ENCODE data around the gene NCAPD2. TPM values are rescaled to one million over a fixed set of nuclear protein-coding genes. Genes with fewer than 3 reads are reported as not detected.
"Not testable (repeated sequence)": the region's sequence is repeated elsewhere in the genome, so short reads cannot be mapped to it uniquely, and the experiment has no call there.

NCAPD2 gene
- total RNA-seq, 4 donors from 2014 or later: 13.9 to 26.1 (median 24.7) TPM

- intact Hi-C loops (cut with DNase I): loop anchor here (2.0 to 5.0 kb wide), 2 partner anchors 63 to 132 kb away; no protein-coding TSS in a partner anchor
- H3K9me3 ChIP-seq: no peaks in the 10 kb centered on the region
- H3K36me3 ChIP-seq: peaks cover 3 to 24% (median 14%) of the 10 kb centered on the region in 4 donors
- peak overlapping the region; percentile 60 to 97 (median 84) for H3K4me3 ChIP-seq
- no peaks in the 10 kb centered on the region for H3K27me3 ChIP-seq
- 22% methylated on average over 10 of the region's 16 CpGs for WGBS
- TF ChIP-seq POLR2A (IDR thresholded peaks at IDR 0.05; ENCODE audit: low read depth) (no peak), CTCF (IDR thresholded peaks at IDR 0.05) (no peak), EP300 (IDR thresholded peaks at IDR 0.05) (no peak), POLR2AphosphoS5 (IDR thresholded peaks at IDR 0.05) (no peak)
- peak overlapping the region; percentile 87 to 94 (median 88) for H3K27ac ChIP-seq (replicated peaks in 1 of 4)
- no peak for DNase-seq (ENCODE audit: extremely low spot score)
- H3K4me1 ChIP-seq: peaks cover 15 to 54% (median 43%) of the 10 kb centered on the region in 4 donors
These were observed 24.1 kb upstream of the NCAPD2 start for GRCh38 chr12:6469609-6470374.

DNA sequence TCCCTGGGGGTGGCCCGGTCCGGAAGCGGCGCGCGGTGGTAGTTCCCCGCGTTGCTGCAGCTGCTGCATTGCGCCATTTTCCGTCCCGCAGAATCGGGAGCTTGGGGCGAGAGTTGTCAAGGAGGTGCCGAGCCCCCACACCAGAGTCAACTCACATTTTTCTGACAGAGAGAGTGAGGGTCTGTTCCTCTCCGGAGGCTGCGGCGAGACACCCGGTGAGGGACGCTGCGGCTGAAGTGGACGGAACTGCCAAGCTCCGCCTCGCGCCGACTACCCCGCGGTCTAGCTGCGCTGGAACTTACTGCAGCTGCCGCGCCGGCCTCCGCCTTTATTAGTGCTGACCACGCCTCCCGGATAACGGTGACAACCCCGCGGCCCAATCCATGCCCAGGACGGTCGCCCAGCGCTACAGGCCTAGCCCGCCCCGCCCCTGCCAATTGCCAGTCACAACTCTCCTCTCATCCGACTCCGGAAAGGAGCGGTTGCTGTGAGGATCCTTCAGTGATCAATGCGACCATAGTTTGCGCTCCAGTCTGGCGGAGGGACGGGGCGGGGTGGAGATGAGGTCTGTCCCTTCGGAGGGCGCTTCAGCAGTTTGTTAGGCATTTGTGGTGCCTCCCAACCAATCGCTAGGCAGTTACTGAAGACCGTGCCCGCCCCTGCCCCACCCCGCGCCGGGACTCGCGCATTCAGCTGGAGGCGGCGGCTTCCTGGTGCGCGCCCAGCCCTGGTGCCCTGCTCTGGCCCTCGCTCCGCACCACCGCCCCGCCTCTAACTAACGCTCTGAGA, 23.3 kb upstream of the NCAPD2 start, which contains the start of gene VAMP1:
TSS of gene VAMP1 (minus strand) at position 303 of the 789 bp plus-strand sequence. CDS start at position 157, 146 bp downstream.
- peaks cover 15 to 52% (median 40%) of the 10 kb centered on the region in 4 donors for H3K4me1 ChIP-seq
- intact Hi-C loops (cut with DNase I): loop anchor here (2.0 kb wide), 1 partner anchor 62 kb away; no protein-coding TSS in a partner anchor
- H3K27ac ChIP-seq (replicated peaks in 1 of 4): peak within 1 kb of the TSS; percentile 87 to 94 (median 88)
- DNase-seq (ENCODE audit: extremely low spot score): peak; percentile 100
- H3K9me3 ChIP-seq: no peaks in the 10 kb centered on the region
- no peaks in the 10 kb centered on the region for H3K27me3 ChIP-seq
- WGBS: under 1% methylated on average over 28 of the region's 69 CpGs
- H3K36me3 ChIP-seq: peaks cover 0 to 19% (median 9%) of the 10 kb centered on the region in 4 donors
- H3K4me3 ChIP-seq: peak within 1 kb of the TSS; percentile 60 to 97 (median 84)
- TF ChIP-seq EP300 (IDR thresholded peaks at IDR 0.05) (no peak), POLR2AphosphoS5 (IDR thresholded peaks at IDR 0.05) (peak; percentile 95 to 100), POLR2A (IDR thresholded peaks at IDR 0.05; ENCODE audit: low read depth) (peak; percentile 97), CTCF (IDR thresholded peaks at IDR 0.05) (no peak)

GRCh38 chr12:6471989-6472360, 21.9 kb upstream of the NCAPD2 start:
- peaks cover 0 to 7% (median 0%) of the 10 kb centered on the region in 4 donors for H3K36me3 ChIP-seq
- peaks cover 15 to 39% (median 36%) of the 10 kb centered on the region in 4 donors for H3K4me1 ChIP-seq
- H3K4me3 ChIP-seq: no peak overlapping the region
- 69% methylated on average over 1 of the region's 1 CpG for WGBS
- H3K27me3 ChIP-seq: no peaks in the 10 kb centered on the region
- intact Hi-C loops (cut with DNase I): loop anchor here (2.0 kb wide), 1 partner anchor 61 kb away; no protein-coding TSS in a partner anchor
- TF ChIP-seq CTCF (IDR thresholded peaks at IDR 0.05): no peak
- no peak for TF ChIP-seq POLR2A (IDR thresholded peaks at IDR 0.05; ENCODE audit: low read depth)
- TF ChIP-seq EP300 (IDR thresholded peaks at IDR 0.05): no peak
- TF ChIP-seq POLR2AphosphoS5 (IDR thresholded peaks at IDR 0.05): no peak
- no peak for DNase-seq (ENCODE audit: extremely low spot score)
- no peak overlapping the region for H3K27ac ChIP-seq (replicated peaks in 1 of 4)
- no peaks in the 10 kb centered on the region for H3K9me3 ChIP-seq

- DNase-seq (ENCODE audit: extremely low spot score): no peak
- TF ChIP-seq CTCF (IDR thresholded peaks at IDR 0.05) (no peak), POLR2AphosphoS5 (IDR thresholded peaks at IDR 0.05) (no peak), EP300 (IDR thresholded peaks at IDR 0.05) (no peak), POLR2A (IDR thresholded peaks at IDR 0.05; ENCODE audit: low read depth) (no peak)
- no peak overlapping the region for H3K27ac ChIP-seq (replicated peaks in 1 of 4)
- intact Hi-C loops (cut with DNase I): no loop called here
- no peaks in the 10 kb centered on the region for H3K27me3 ChIP-seq
- no peaks in the 10 kb centered on the region for H3K9me3 ChIP-seq
- 79% methylated on average over 11 of the region's 11 CpGs for WGBS
- peaks cover 0 to 7% (median 0%) of the 10 kb centered on the region in 4 donors for H3K36me3 ChIP-seq
- no peak overlapping the region for H3K4me3 ChIP-seq
- peaks cover 15 to 34% (median 32%) of the 10 kb centered on the region in 4 donors for H3K4me1 ChIP-seq
These were observed 21.4 kb upstream of the NCAPD2 start for GRCh38 chr12:6472491-6472890.

DNA sequence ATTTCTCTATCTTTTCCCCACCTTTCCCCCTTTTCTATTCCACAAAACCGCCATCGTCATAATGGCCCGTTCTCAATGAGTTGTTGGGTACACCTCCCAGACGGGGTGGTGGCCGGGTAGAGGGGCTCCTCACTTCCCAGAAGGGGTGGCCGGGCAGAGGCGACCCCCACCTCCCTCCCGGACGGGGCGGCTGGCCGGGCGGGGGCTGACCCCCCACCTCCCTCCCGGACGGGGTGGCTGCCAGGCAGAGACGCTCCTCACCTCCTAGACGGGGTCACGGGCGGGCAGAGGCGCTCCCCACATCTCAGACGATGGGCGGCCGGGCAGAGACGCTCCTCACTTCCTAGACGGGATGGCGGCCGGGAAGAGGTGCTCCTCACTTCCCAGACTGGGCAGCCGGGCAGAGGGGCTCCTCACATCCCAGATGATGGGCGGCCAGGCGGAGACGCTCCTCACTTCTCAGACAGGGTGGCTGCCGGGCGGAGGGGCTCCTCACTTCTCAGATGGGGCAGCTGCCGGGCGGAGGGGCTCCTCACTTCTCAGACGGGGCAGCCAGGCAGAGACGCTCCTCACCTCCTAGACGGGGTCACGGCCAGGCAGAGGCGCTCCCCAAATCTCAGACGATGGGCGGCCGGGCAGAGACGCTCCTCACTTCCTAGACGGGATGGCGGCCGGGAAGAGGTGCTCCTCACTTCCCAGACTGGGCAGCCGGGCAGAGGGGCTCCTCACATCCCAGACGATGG, 18.5 kb upstream of the NCAPD2 start:
- H3K9me3 ChIP-seq; H3K4me1 ChIP-seq; DNase-seq (ENCODE audit: extremely low spot score); intact Hi-C loops (cut with DNase I); H3K27me3 ChIP-seq; H3K27ac ChIP-seq (replicated peaks in 1 of 4); H3K36me3 ChIP-seq; H3K4me3 ChIP-seq: not testable (repeated sequence)
- WGBS: 90% methylated on average over 26 of the region's 48 CpGs
